MCF 10A (cell line): Measurements from ENCODE around the gene FOXA2. TPM values are rescaled to one million over a fixed set of nuclear protein-coding genes. Genes with fewer than 3 reads are reported as not detected.

Experiments
- BruUV-seq: library from RNA; stranded (reverse); fragments of 400-500 nt; replicated peaks from 2 replicates; lab custom pipeline; 2021; lab: Mats Ljungman, UMichigan
- CTCF ChIA-PET: fragments of 300-600 bp; sonication (Branson Sonifier 250); formaldehyde crosslinking; extraction: SDS; loops from one replicate; lab custom pipeline; 2021; ENCODE audit warnings: antibody characterized with exemption, inconsistent platforms; lab: Yijun Ruan, JAX
- POLR2A ChIA-PET: fragments of 300-600, 350-650 bp; sonication (Branson Sonifier 250); formaldehyde crosslinking; extraction: SDS; loops from one replicate; lab custom pipeline; 2020; ENCODE audit warnings: antibody characterized with exemption, inconsistent platforms; lab: Yijun Ruan, JAX
- DNase-seq: peaks from one replicate; pipeline ENCODE4 v3.0.0-alpha.2; 2018; ENCODE audit not compliant: unreplicated experiment
- H3K27ac Mint-ChIP-seq: one replicate; pipeline ENCODE4 v1.8.0; 2022; ENCODE audit warnings: mild to moderate bottlenecking, low read depth, mixed read lengths; ENCODE audit not compliant: unreplicated experiment
- H3K27me3 Mint-ChIP-seq: one replicate; pipeline ENCODE4 v1.8.0; 2022; ENCODE audit warnings: mixed read lengths; ENCODE audit not compliant: insufficient read depth, unreplicated experiment
- H3K36me3 Mint-ChIP-seq: one replicate; pipeline ENCODE4 v1.8.0; 2022; ENCODE audit warnings: mild to moderate bottlenecking, moderate library complexity, mixed read lengths; ENCODE audit not compliant: insufficient read depth, unreplicated experiment
- H3K4me1 Mint-ChIP-seq: one replicate; pipeline ENCODE4 v1.8.0; 2022; ENCODE audit warnings: mixed read lengths; ENCODE audit not compliant: insufficient read depth, unreplicated experiment
- H3K4me3 Mint-ChIP-seq: one replicate; pipeline ENCODE4 v1.8.0; 2022; ENCODE audit warnings: mild to moderate bottlenecking, moderate library complexity, mixed read lengths; ENCODE audit not compliant: unreplicated experiment
- H3K9me3 Mint-ChIP-seq: one replicate; pipeline ENCODE4 v1.8.0; 2022; ENCODE audit warnings: mixed read lengths; ENCODE audit not compliant: unreplicated experiment
- CTCF ChIP-seq: fragments of 200-600 bp; IDR thresholded peaks from one replicate; pipeline ENCODE4 v1.8.0; 2022; ENCODE audit warnings: antibody characterized with exemption, mild to moderate bottlenecking; ENCODE audit not compliant: unreplicated experiment
- intact Hi-C: fragments of 100-400 bp; cut with micrococcal nuclease; formaldehyde crosslinking; loops from 2 replicates; pipeline ENCODE4 v1.14.1; 2022
- total RNA-seq: library from RNA; stranded (reverse); gene quantifications from 2 replicates; pipeline ENCODE4 v1.2.3, GENCODE V29; 2022

The FOXA2 gene
- total RNA-seq, 1 experiment from 2014 or later = 1.1 TPM

- Mint-ChIP-seq H3K4me3 (no peak overlapping the region), H3K27ac (no peak overlapping the region), H3K4me1 (peaks cover 7% of the 10 kb centered on the region), H3K36me3 (no peaks in the 10 kb centered on the region), H3K9me3 (no peaks in the 10 kb centered on the region), H3K27me3 (peaks cover 37% of the 10 kb centered on the region)
- no peak for DNase-seq
- ChIA-PET CTCF (interaction anchor here (0.6 to 4.6 kb wide), 6 partner anchors 12 to 236 kb away, joined by 3 to 24 read pairs (median 4); no protein-coding TSS in a partner anchor), POLR2A (no interaction called here)
- no TSS peak for BruUV-seq
- no peak for TF ChIP-seq CTCF
- intact Hi-C loops = no loop called here
Observed at GRCh38 chr20:22575087-22575721, 9.2 kb downstream of the FOXA2 start.

GRCh38 chr20:22574545-22575086 is 9.8 kb downstream of the FOXA2 start:
- intact Hi-C loops = no loop called here
- H3K27ac Mint-ChIP-seq = no peak overlapping the region
- peaks cover 42% of the 10 kb centered on the region for H3K27me3 Mint-ChIP-seq
- no peak overlapping the region for H3K4me3 Mint-ChIP-seq
- peaks cover 7% of the 10 kb centered on the region for H3K4me1 Mint-ChIP-seq
- no peaks in the 10 kb centered on the region for H3K36me3 Mint-ChIP-seq
- no peak for DNase-seq
- no peaks in the 10 kb centered on the region for H3K9me3 Mint-ChIP-seq
- BruUV-seq = no TSS peak
- CTCF ChIA-PET = interaction anchor here (1.1 to 4.6 kb wide), 5 partner anchors 12 to 235 kb away, joined by 3 to 24 read pairs (median 4); no protein-coding TSS in a partner anchor
- POLR2A ChIA-PET = interaction anchor here (0.7 kb wide), 1 partner anchor 141 kb away, joined by 4 read pairs; no protein-coding TSS in a partner anchor
- TF ChIP-seq CTCF = no peak

- ChIA-PET CTCF (interaction anchor here (0.7 to 4.6 kb wide), 3 partner anchors 14 to 234 kb away, joined by 5 to 24 read pairs (median 5); no protein-coding TSS in a partner anchor), POLR2A (no interaction called here)
- H3K27ac Mint-ChIP-seq = no peak overlapping the region
- H3K36me3 Mint-ChIP-seq = no peaks in the 10 kb centered on the region
- no peak for TF ChIP-seq CTCF
- no peak overlapping the region for H3K4me3 Mint-ChIP-seq
- no peak for DNase-seq
- peaks cover 49% of the 10 kb centered on the region for H3K27me3 Mint-ChIP-seq
- intact Hi-C loops = no loop called here
- BruUV-seq = no TSS peak
- no peaks in the 10 kb centered on the region for H3K9me3 Mint-ChIP-seq
- H3K4me1 Mint-ChIP-seq = peaks cover 15% of the 10 kb centered on the region
Observed at GRCh38 chr20:22572491-22572890, 11.9 kb downstream of the FOXA2 start.

GRCh38 chr20:22572023-22572422 is 12.3 kb downstream of the FOXA2 start:
- no peak for TF ChIP-seq CTCF
- Mint-ChIP-seq H3K4me1 (peaks cover 15% of the 10 kb centered on the region), H3K9me3 (no peaks in the 10 kb centered on the region), H3K4me3 (no peak overlapping the region), H3K27ac (no peak overlapping the region), H3K27me3 (peaks cover 53% of the 10 kb centered on the region), H3K36me3 (no peaks in the 10 kb centered on the region)
- intact Hi-C loops = no loop called here
- POLR2A ChIA-PET = interaction anchor here (0.8 kb wide), 1 partner anchor 13 kb away, joined by 4 read pairs; the partner anchor contains the start of gene FOXA2
- BruUV-seq = no TSS peak
- CTCF ChIA-PET = interaction anchor here (0.7 to 4.6 kb wide), 4 partner anchors 15 to 233 kb away, joined by 3 to 24 read pairs (median 5); no protein-coding TSS in a partner anchor
- DNase-seq = no peak
